Lung microvascular endothelial cell (primary cell): ENCODE data around the gene SCN2A. TPM values are rescaled to one million over a fixed set of nuclear protein-coding genes. Genes with fewer than 3 reads are reported as not detected.

Experiments
- DNase-seq, 2 donors: peaks; one replicate each; pipeline versions ENCODE4 v3.0.0 to v3.0.0-alpha.2; 2010; ENCODE audit warnings: low read depth in 2 of 2
- total RNA-seq: library from RNA; depleted of rRNA; stranded (reverse); fragments of >200 nt; gene quantifications from 2 replicates; pipeline ENCODE4 v1.2.1, GENCODE V29; 2014

The SCN2A gene
- total RNA-seq = under 0.01 TPM in 1 of 2 replicates, not detected in the other

DNA sequence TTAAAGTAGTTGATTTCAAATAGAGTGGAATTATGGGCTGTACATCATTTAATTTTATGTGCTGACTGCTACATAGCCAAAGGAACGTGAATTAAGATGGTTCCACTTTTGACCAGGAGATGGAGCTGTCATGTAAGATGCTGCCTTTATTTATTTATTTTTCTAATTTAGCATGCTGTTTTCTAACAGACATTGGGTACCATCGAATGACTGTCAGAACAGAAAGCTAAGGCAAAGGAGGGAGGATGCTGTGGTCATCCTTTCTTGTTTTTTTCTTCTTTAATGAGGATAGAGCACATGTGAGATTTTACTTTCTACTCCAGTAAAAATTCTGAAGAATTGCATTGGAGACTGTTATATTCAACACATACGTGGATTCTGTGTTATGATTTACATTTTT is at the start of gene SCN2A:
Gene SCN2A, plus strand, starts transcription at position 185 of the 400 bp plus-strand sequence. CDS start 56,410 bp downstream, outside the sequence.
- DNase-seq = peak; percentile 69 to 74

GRCh38 chr2:165191096-165191728 is 48.0 kb upstream of the SCN2A start:
- DNase-seq = no peak

- DNase-seq = no peak
Measured at GRCh38 chr2:165192729-165193128, 46.5 kb upstream of the SCN2A start.

GRCh38 chr2:165193178-165193777 is 45.9 kb upstream of the SCN2A start:
- no peak for DNase-seq

- no peak for DNase-seq
Measured at GRCh38 chr2:165196411-165196810, 42.8 kb upstream of the SCN2A start.

DNA sequence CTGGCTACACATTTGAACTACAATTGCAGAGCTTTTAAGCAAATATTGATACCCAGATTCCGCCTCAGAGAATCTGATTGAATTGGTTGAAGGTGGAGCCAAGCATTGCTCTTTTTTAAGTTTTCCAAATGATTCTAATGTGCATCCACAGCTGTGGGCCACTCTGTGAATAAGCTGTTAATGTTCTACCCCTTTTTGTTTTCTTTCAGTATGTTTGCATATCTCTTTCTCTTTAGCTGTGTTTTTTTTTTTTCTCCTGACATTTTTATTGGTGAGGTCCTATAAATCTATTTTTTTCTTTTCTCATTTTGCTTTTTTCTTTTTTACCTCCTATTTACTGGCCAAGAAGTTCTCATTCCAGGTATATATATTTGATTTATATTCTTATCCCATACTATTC is 41.9 kb upstream of the SCN2A start:
- DNase-seq = no peak

DNA sequence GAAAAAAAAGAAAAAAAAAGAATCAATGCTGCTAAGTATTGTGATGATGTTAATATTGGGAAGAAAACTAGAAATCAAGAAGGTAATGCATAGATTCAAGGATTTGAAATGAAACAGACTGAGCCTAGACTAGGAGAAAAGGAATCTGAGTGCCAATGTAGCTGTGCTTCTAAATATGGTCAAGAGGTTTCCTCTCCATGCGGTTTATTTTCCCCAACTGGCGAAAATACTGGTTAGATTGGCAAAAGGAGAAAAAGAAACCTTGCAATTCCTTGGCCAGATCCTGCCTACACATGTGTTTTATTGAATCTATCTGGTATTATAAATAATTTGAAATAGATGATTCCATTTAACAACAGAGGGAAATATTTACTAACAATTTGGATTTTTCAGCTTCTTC is 41.0 kb upstream of the SCN2A start:
- DNase-seq = no peak

- no peak for DNase-seq
Measured at GRCh38 chr2:165202239-165202638, 37.0 kb upstream of the SCN2A start.

- DNase-seq = peak; percentile 40 to 64
Measured at GRCh38 chr2:165203689-165204559, 35.3 kb upstream of the SCN2A start, which contains the start of gene SCN3A. Gene SCN3A, minus strand, starts transcription at chr2:165204050. Its CDS starts 27,656 bp downstream, at chr2:165176394.

- no peak for DNase-seq
Measured at GRCh38 chr2:165205865-165206264, 33.3 kb upstream of the SCN2A start.

DNA sequence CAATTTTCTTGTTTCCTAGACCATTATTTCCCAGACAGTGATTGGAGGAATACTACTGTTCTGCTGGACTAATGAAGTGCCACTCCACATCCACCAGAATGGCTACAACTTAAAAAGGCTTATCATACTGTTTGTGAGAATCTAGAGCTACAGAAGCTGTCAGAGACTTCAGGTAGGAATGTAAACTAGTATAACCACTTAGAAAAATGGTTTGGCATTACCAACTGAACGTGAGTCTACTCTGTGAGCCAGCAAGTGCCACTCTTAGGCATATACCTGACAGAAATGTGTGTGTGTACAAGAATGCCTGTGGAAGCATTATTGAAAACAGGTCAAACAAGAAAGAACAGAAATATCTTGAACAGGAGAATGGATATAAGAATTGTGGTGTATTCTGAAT is 31.1 kb upstream of the SCN2A start:
- no peak for DNase-seq

DNA sequence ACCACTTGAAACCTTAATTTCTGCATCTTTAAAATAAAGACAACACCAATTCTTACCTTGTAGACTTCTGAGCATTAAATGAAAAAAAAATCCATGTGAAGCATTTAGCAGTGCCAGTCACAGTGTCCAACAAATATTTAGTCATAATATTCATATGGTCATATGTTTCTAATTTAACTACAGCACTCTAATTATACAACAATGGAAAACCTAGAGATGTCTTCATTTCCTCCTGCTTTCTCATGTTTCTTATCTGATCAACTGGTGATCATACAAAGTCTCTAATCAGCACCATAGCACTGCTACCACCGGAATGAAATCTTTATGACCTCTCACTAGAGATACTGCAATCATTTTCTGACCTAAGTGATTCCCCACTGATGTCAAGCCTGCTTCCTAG is 25.1 kb upstream of the SCN2A start:
- no peak for DNase-seq

- DNase-seq = no peak
Measured at GRCh38 chr2:165219481-165219880, 19.7 kb upstream of the SCN2A start.

- no peak for DNase-seq
Measured at GRCh38 chr2:165224941-165225340, 14.3 kb upstream of the SCN2A start.

DNA sequence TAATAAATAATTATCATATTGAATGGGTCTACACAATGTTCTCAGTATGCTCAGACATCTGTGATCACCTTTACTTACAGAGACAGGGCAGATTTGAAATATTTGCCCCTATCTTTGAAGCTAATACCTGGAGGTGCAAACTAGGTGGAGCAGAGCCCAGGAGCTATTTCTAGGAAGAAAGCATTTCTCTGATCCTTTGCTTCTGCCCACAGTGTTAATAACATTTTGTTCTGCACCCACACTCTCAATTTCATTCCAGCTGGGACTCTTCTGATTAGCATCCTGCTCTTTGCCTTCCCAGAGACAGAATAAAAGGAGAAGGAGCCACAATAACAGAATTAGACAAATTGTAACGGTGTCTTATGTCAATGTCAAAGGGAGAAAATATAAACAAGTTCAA is 11.6 kb upstream of the SCN2A start:
- DNase-seq = no peak

- DNase-seq = no peak
Measured at GRCh38 chr2:165237056-165237455, 2.2 kb upstream of the SCN2A start.

GRCh38 chr2:165238295-165238694 is 919 bp upstream of the SCN2A start:
- DNase-seq = peak; percentile 15 to 23

GRCh38 chr2:165239856-165240515 is 772 bp downstream of the SCN2A start:
- DNase-seq = no peak

- no peak for DNase-seq
Measured at GRCh38 chr2:165240916-165241315, 1.7 kb downstream of the SCN2A start.

DNA sequence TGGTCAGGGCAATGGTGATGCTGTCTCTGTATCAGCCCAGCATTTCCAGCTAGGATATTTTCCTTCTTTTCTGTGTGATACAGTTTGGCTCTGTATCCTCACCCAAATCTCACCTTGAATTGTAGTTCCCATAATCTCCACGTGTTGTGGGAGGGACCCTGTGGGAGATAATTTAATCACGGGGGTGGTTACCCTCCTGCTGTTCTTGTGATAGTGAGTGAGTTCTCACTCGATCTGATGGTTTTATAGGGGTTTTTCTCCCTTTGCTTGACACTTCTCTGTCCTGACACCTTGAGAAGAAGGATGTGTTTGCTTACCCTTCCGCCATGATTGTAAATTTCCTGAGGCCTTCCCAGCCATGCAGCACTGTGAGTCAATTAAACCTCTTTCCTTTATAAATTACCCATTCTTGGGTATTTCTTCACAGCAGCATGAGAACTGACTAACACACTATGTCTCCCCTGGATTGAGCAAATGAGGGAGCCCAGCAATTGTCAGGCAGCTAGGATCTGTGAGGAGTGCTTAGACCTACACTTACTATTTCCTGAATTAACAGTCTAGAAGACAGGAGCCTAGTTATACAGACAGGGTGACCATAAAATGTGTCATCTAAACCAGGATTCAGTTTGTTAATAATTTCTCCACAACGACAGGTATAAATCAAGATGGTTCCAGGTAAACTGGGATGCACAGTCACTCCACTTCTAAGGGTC is 6.0 kb downstream of the SCN2A start:
- no peak for DNase-seq

GRCh38 chr2:165248238-165248637 is 9.0 kb downstream of the SCN2A start:
- DNase-seq = no peak
